Mesothelial cell of epicardium (in vitro differentiated cells): ENCODE data around the gene XYLT1. TPM values are rescaled to one million over a fixed set of nuclear protein-coding genes. Genes with fewer than 3 reads are reported as not detected.

Experiments
- DNase-seq, 2 experiments: peaks; one replicate each; pipeline ENCODE4 v3.0.0; 2021; ENCODE audit warnings: low spot score in 2 of 2; ENCODE audit not compliant: unreplicated experiment in 2 of 2
- H3K27ac Mint-ChIP-seq: 2 replicates; pipeline ENCODE4 v1.8.0; 2021; ENCODE audit warnings: mixed read lengths
- H3K27me3 Mint-ChIP-seq: 2 replicates; pipeline ENCODE4 v1.8.0; 2021; ENCODE audit warnings: low read depth, mixed read lengths
- H3K36me3 Mint-ChIP-seq: 2 replicates; pipeline ENCODE4 v1.8.0; 2021; ENCODE audit warnings: mixed read lengths
- H3K4me1 Mint-ChIP-seq: 2 replicates; pipeline ENCODE4 v1.8.0; 2021; ENCODE audit warnings: mixed read lengths
- H3K4me3 Mint-ChIP-seq: 2 replicates; pipeline ENCODE4 v1.8.0; 2021; ENCODE audit warnings: mild to moderate bottlenecking, moderate library complexity, mixed read lengths
- H3K9me3 Mint-ChIP-seq: 2 replicates; pipeline ENCODE4 v1.8.0; 2021; ENCODE audit warnings: mixed read lengths
- total RNA-seq: library from RNA; stranded (reverse); gene quantifications from 3 replicates; pipeline ENCODE4 v1.2.1, GENCODE V29; 2021
- TF ChIP-seq, protein P1 (sequence below): fragments of 200-600 bp; sonication (generic); IDR thresholded peaks from one replicate; pipeline ENCODE4 v1.5.0; 2021; ENCODE audit warnings: antibody characterized with exemption; ENCODE audit not compliant: unreplicated experiment

The XYLT1 gene
- total RNA-seq, 1 donor from 2014 or later, result 15.2 TPM

- Mint-ChIP-seq H3K27ac (no peak overlapping the region), H3K4me3 (no peak overlapping the region), H3K27me3 (no peaks in the 10 kb centered on the region), H3K9me3 (peaks cover 9% of the 10 kb centered on the region), H3K36me3 (no peaks in the 10 kb centered on the region), H3K4me1 (no peaks in the 10 kb centered on the region)
- TF ChIP-seq, protein P1, sequence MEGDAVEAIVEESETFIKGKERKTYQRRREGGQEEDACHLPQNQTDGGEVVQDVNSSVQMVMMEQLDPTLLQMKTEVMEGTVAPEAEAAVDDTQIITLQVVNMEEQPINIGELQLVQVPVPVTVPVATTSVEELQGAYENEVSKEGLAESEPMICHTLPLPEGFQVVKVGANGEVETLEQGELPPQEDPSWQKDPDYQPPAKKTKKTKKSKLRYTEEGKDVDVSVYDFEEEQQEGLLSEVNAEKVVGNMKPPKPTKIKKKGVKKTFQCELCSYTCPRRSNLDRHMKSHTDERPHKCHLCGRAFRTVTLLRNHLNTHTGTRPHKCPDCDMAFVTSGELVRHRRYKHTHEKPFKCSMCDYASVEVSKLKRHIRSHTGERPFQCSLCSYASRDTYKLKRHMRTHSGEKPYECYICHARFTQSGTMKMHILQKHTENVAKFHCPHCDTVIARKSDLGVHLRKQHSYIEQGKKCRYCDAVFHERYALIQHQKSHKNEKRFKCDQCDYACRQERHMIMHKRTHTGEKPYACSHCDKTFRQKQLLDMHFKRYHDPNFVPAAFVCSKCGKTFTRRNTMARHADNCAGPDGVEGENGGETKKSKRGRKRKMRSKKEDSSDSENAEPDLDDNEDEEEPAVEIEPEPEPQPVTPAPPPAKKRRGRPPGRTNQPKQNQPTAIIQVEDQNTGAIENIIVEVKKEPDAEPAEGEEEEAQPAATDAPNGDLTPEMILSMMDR, result no peak
- no peak for DNase-seq
Observed at GRCh38 chr16:17213974-17214373, 256.8 kb downstream of the XYLT1 start.

DNA sequence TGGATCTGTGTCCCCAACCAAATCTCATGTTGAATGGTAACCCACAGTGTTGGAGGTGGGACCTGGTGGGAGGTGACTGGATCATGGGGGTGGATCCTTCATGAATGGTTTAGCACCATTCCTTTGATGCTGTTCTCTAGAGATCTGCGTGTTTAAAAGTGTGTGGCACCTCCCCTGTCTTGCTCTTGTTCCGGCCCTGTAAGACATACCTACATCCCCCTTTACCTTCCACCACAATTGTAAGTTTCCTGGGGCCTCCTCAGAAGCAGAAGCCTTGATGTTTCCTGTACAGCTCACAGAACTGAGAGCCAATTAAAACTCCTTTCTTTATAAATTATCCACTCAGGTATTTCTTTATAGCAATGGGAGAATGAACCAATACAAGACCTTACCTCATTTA is 257.7 kb downstream of the XYLT1 start:
- Mint-ChIP-seq H3K36me3 (no peaks in the 10 kb centered on the region), H3K27me3 (no peaks in the 10 kb centered on the region), H3K9me3 (peaks cover 9% of the 10 kb centered on the region), H3K4me3 (no peak overlapping the region), H3K27ac (no peak overlapping the region), H3K4me1 (no peaks in the 10 kb centered on the region)
- no peak for DNase-seq
- TF ChIP-seq, protein P1, result no peak

DNA sequence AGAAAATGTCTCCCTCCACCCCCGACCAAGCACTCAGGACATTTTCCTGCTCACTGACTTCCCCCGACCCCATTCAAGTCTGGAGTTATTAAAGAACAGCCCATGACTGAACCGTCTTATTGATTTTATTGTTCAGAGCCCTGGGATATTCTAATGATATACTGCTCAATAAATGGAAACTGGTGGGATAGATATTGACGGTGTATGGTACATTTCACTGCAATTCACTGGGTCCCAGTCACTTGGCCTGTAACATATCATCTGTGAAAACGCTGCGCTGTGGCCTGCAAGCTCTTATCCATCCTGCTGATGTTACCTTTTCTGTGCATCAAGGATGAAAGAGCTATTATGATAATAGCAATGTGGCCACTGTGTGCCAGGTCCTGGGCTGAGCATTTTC is 258.2 kb downstream of the XYLT1 start:
- TF ChIP-seq, protein P1, result no peak
- peaks cover 9% of the 10 kb centered on the region for H3K9me3 Mint-ChIP-seq
- DNase-seq, result no peak
- H3K4me1 Mint-ChIP-seq, result no peaks in the 10 kb centered on the region
- H3K27ac Mint-ChIP-seq, result no peak overlapping the region
- H3K27me3 Mint-ChIP-seq, result no peaks in the 10 kb centered on the region
- H3K4me3 Mint-ChIP-seq, result no peak overlapping the region
- no peaks in the 10 kb centered on the region for H3K36me3 Mint-ChIP-seq

DNA sequence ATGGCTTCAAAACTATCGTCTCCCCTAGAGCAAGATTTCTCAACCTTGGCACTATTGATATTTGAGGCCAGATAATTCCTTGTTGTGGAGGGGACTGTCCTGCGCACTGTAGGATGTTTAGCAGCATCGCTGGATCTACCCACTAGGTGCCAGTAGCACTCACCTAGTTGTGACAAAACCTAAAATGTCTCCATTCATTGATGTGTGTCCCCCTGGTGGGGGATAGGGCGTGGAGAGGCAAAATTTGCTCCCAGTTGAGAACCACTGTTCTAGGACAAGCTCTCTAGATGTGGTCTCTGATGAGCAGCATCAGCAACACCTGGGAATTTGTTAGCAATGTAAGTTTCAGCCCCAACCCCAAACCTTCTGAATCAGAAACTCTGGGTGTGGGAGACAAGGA is 259.0 kb downstream of the XYLT1 start:
- no peaks in the 10 kb centered on the region for H3K4me1 Mint-ChIP-seq
- TF ChIP-seq, protein P1, result no peak
- H3K27me3 Mint-ChIP-seq, result no peaks in the 10 kb centered on the region
- no peak for DNase-seq
- H3K4me3 Mint-ChIP-seq, result no peak overlapping the region
- no peaks in the 10 kb centered on the region for H3K36me3 Mint-ChIP-seq
- peaks cover 9% of the 10 kb centered on the region for H3K9me3 Mint-ChIP-seq
- no peak overlapping the region for H3K27ac Mint-ChIP-seq

DNA sequence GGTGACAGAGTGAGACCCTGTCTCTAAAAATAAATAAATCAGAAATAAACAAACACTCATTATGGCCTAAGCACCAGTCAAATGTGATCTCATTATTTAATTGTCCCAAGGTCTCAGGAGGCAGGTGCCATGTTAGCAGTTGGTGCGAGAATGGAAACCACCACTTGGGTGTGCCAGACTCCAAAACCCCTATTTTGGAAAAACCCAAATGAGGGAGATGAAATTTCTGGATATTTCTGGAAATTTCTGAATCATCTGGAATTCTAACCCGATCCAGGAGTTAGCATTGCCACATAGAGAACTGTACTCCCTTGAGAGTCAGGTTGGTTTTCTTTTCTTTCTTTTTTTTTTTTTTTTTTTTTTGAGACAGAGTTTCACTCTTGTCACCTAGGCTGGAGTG is 264.0 kb downstream of the XYLT1 start:
- Mint-ChIP-seq H3K9me3 (no peaks in the 10 kb centered on the region), H3K27ac (no peak overlapping the region), H3K4me1 (peaks cover 7% of the 10 kb centered on the region), H3K4me3 (no peak overlapping the region), H3K27me3 (no peaks in the 10 kb centered on the region), H3K36me3 (no peaks in the 10 kb centered on the region)
- no peak for DNase-seq
- TF ChIP-seq, protein P1, result no peak
